Embryonic facial prominence (tissue), 1 donor: ENCODE measurements around the gene SPOCD1.

Experiments
- DNase-seq: peaks from one replicate; pipeline ENCODE4 v3.0.0-alpha.2; 2016; ENCODE audit errors: extremely low spot score

SPOCD1 gene

DNA sequence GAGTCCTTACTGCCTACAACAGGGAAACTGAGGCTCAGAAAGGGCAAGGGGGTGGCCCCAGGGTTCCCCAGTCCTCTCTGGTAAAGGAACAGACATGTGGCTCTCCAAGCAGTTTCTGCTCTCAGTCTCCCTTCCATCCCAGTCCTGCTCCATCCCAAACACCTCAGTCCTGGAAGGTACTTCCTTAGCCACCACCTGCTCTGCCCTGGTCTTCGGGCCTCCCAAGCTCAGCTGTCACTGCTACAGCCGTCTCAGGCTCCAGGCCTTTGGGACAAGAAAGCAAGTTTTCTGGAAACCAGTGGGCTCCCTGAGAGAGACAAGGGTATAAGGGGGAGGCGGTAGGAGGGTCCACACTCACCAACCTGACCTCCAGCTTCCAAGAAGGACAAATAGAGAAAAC, 28.6 kb downstream of the SPOCD1 start:
- no peak for DNase-seq

DNA sequence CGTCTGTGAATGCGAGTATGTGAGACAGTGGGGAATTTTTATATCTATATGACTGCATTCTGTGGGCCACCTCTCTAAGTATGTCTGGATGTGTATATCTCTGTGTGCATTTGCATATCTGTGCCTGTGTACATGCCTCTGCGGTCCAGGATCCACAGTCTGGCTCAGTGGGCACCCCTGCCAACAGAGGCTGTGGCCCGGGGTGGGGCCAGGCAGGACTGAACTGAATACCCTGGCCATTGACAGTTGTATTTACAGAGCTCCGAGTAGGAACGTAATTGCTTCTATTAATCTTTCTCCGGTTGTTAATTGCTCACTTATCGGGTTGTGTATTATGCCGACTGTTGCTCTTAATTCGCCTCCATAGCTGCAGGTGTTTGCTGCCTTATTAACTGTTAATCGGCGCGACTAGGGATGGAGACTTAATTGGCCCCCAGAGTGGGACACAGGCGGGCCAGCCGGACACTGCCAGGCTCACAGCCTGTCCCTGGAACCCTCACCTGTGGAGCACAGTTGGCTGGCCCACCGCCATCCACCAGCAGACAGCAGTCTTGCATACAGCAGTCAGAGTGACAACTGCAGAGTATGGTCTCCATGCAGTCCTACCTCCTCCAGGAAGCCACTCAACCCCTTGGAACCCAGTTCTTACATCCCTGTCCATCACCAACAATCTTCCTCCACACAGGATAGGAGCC, 29.3 kb downstream of the SPOCD1 start:
- no peak for DNase-seq

DNA sequence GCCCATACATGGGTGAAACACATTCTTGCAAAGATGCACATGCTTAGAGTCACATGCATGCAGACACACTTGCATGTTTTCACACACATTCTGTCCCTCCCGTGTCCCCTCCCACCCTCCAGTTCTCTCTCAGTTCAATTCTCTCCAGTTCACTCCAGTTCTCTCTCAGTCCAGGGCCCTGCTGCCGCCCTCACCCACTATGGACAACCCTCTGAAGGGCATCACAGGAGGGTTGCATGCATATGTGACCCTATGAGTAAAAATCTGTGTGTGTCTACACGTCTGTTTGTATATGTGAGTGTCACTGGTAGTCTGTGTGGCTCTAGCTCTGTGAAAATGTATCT, 29.9 kb downstream of the SPOCD1 start:
- DNase-seq = no peak

DNA sequence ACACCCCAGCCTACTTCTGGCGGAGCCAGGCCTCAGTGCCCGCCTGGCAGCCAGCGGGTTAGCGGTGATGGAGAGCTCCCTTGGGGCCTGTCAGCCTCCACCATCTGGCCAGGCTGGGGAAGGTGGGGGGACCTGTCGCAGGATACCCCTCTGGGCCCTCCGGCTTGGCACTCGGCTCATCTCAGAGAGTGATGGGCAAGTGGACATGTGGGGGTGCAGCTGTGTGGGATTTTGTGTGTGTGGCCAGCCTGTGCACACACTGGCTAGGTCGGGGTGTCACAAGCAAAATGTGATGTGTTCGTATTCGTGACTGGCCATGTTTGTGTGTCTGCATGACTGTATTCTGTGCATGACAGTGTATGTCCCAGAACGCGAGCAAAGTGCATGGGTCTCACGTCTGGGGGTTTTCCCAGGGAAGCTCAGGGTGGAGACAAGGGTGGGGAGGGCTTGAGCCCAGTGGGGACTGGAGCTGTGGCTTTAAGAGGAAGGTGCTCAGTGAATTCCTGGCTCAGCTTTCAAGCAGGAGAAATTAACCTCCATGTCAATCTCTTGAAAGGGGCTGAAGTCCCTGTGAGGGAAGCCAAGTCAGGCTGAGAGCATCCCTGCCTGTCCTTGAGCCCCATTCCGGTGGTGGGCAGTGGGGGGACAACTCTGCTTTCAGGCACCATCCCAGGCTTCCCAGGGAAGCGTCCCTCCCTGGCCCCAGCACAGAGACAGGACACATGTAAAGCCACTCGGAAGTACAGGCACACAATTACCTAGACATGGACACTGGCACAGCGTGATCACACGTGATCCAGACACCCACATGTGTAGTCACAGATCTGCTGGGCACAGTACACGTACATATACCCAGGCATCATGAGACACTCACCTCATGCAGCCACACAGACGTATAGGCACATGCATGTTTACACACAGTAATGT, 30.5 kb downstream of the SPOCD1 start:
- DNase-seq = no peak

DNA sequence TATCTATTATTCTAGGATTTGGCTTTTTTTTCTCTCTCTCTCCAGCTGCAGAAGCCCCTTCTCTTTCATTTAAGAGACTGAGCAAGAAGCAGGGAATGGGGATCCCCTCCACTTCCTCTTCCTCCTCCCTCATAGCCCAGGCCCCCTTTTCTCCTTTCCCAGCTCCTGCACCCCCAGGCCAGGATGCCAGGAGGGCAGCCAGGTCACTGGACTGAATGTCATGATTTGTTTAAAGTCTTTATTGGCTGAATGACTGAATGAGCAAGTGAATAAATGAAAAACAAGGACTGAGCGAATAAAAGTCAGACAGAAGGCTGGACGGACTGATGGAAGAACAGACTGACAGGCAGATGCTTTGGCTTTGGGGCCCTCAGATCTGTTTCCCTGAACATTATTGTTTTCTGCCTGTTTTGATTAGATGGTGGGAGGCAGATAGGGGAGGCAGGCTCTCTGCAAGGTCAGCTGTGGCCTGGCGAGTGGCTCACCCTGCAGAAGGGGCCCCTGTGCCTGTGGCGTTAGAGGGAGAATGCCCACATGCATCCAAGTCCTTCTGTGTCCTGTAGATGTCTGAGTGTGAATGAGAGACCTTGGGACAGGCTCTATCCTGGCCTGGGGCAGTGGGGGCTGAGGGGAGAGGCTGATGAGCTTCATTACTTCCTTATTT, 31.3 kb downstream of the SPOCD1 start:
- DNase-seq = no peak

DNA sequence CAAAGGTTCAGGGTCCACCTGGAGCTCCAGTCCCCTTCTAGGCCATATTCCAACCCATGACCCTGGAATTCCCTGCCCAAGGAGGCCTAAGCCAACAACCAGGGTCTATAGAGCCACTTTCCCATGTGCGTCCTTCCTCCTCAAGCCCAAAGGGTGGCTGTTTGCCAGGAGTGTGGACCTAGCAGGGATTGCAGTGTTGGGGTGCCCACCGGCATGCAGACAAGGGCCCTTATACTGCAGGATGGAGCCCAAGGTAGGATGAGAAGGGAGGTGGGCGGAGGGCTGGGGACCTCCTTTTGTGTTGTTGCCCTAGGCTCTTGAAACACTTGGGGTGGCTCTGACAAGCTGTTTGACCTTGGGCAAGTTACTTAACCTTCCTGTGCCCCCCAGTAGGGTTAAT, 32.0 kb downstream of the SPOCD1 start:
- DNase-seq = no peak

DNA sequence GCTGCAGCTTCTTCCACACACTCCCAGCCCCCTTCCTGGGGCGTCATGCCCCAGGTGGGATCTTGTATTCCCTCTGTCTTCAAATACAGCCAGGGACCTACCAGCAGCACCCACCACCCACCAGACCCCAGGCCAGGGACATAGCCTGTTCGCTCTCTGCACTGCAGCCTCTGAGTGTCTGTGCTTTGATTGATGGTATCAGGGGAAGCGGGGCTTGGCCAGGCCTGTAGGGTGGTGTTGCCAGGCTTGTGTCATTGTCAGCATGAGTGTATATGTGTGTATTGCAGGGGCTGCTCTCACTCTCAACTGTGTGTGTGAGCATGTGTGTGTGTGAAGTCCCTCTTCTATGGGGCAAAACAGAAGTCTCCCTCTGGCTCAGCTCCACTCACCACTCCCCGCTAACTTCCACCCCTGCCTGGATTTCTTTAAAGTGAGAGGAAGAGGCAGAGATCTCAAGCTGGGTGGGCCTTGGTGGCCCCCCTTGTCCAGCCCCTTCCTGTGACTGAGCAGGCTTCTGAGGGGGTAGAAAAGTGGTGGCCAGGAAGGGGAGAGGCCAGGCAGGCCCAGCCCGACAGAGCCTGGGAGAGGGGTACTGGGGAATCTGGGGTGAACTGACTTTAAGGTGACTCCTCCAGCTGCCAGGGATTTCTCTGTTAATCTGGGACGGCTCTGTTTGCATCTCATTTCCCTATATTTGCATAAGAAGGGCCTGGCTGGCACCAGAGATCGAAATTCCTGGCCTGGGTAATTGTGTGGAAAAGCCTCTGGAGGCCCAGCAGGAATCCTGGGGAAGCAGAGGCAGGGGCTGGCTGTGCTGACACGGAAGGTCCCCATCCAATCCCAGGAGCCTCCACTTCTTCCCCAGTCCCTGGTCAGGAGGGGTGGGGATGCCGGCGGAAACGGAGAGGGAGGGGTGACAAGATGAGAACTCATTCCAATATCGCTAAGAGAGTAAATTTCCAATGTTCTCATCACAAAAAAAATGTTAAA, 33.1 kb downstream of the SPOCD1 start:
- no peak for DNase-seq

DNA sequence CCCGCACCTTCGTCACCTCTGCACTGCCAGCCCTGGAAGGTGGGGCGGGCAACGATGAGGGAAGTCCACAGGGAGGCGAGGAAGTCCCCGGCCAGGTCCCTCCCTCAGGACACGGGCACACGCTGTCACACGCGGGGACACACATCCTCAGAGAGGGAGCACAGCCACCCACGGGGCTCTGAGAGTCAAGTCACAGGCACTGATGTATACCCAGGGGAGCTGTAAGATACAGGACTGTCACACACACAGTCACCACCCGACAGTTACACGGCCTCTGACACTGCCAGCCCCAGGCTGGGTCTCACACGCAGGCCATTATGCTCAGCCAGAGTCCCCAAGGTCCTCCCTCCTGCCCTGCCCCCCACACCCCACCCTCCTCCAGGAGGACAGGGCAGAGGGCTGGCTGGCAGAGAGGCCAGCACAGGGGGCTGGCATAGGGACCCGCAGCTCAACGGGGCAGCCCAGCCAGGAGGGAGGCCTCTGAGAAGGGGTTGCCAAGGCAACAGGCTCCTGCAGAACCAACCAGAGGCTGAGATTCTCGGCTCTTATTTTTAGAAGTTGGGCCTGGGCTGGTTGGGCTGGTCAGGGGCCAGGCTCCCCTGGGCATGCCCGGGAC, 34.0 kb downstream of the SPOCD1 start:
- no peak for DNase-seq

DNA sequence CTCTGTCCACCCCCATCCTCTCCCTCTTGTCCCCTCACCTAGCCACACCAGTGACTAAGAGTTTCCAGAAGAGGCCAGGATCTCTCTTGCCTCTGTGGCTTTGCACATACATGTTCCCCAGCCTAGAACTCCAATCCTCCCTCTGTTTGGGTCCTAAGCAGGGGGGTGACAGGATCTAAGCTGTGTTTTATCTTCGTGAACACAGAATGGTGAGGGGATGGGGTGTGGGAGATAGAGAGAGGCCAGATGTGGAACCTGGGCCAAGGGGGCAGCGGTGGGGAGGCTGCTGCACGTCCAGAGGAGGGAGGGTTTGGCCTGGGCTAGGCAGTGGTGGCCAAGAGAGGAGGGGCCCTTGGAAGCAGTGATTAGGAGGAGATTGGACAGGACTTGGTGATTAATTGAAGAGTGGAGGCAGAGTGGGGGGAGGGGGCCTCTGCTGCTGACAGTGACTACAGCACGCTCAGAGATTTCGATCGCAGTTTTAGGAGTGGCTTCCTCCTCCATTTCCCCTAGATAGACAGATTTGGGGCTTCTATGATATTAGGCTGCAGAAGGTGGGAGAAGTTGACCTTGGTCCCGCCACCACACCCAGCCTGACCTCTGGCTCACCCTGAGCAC, 34.6 kb downstream of the SPOCD1 start:
- no peak for DNase-seq

DNA sequence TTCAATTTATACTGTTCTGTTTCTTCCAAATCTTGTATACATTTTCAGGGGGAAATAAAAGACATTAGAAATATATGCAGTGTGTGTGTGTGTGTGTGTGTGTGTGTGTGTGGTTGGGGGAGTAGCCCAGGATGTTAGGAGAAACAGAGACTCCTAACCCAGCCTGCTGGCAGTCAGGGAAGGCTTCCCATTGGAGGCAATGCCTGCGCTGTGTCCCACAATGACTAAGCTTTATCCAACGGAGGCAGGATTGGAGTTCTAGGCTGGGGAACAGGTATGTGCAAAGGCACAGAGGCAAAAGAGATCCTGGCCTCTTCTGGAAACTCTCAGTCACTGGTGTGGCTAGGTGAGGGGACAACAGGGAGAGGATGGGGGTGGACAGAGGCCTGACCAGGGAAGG, 35.2 kb downstream of the SPOCD1 start:
- DNase-seq = no peak

DNA sequence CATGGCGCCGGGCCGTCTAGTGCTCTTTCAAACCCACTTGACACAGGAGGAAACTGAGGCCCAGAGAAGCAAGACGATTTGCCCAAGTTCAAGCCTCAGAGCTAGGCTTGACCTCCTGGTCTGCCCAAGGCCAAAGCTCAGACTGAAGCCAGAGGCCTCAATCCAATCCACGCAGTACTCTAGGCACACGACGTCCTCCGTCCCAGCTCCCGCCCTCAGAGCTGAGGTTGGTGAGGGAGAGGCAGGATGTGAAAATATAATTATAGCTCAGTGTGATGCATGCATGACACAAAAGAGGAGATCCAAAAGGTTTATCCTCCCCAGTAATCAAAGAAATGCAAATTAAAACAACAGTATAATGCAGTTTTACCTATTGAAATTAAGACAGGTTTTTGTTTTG, 36.1 kb downstream of the SPOCD1 start:
- DNase-seq = no peak

DNA sequence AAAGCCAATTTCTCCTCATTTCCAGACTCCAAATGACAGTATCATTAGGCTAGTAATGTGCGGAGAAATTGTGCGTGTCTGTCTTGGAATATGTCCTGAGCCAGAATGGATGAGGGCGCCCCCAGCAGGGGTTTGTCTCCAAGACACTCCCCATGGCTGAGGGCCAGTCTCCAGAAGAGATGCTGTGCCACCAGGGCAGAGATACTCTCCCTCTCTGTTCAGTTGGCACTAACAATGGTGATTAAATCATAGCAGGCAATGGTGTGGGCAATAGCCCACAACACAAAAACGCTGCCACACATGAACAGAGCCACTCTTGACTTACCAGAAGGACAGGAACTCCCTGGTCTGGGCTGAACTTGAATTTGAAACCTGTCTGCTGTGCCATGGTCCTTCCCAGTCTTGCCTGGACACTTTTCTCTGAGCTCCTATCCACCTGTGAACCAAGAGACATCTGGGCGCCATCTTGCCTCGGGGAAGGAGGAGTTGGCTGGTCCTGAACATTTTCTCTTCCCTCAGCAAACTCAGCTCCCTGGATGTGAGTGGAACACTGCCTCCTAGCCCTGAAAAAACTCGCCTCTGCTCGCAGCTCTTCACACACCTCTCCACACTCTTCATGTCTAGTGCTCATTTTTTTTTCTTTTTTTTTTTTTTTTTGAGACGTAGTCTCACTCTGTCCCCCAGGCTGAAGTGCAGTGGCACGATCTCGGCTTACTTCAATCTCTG, 36.9 kb downstream of the SPOCD1 start:
- DNase-seq = no peak

DNA sequence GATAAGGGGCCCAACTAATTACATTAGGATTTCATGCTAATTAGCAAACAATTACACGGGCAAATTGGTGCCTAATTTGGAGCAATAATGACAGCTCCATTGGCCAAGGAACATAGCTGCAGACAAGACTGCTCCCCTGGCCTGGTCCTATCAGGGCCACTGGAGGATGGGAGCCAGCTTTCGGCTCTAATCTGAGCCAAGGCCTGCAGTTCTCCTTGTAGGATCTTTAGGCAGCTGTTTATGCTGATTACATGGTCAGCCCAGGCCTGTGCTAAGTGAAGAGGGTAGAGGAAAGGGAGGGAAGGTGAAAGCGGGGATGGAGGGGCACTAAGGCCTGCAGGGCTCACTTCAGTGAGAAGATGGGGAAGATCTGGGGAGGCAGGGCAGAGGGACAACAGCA, 39.3 kb downstream of the SPOCD1 start:
- no peak for DNase-seq

DNA sequence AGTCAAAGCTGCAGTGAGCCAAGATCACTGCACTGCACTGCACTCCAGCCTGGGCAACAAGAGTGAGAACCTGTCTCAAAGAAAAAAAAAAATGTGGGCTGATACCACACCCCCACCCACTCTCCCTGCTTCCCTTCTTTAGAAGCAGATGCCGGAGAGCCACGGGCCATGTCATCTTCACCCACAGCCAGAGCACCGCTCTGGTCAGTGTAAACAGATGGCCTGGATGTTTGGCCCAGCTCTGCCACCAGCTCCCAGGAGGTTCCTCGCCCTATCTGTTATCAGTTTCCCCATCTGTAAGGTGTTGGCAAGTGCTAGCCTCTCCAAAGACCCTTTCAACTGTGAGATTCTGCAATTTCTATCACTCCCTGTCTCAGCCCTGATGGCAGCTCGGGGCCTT, 39.8 kb downstream of the SPOCD1 start:
- DNase-seq = no peak

DNA sequence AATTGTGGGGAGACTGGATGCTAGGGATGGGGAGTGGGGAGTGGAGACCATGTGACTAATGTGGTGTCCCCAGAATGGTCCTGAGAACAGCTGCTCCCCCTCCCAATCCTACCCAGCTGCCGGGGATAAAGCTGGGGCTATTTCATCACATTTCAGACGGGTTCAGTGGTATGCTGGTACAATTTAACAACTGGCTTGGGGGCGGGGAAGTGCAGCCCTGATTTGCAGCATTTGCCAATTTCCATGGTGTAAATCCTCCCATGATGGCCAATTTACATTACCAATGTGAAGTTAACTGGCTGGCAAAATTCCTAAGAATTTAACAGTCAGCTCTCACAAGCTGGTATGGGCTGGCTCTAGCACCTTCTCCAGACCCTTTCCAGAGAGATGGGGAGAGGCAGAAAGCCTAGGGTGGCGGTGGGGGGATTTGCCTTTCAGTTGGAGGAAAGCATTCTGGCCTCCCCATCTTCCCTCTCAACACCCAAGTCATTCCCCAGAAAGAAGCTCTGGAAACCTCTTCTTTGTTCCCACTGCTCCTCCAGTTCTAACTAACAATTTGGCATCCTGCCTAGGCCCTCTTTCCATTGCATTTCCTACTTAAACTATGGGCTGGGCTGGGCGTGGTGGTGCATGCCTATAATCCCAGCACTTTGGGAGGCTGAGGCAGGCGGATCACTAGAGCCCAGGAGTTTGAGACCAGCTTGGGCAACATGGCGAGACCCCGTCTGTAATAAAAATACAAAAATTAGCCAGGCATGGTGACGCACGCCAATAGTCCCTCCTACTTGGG, 40.4 kb downstream of the SPOCD1 start:
- no peak for DNase-seq

DNA sequence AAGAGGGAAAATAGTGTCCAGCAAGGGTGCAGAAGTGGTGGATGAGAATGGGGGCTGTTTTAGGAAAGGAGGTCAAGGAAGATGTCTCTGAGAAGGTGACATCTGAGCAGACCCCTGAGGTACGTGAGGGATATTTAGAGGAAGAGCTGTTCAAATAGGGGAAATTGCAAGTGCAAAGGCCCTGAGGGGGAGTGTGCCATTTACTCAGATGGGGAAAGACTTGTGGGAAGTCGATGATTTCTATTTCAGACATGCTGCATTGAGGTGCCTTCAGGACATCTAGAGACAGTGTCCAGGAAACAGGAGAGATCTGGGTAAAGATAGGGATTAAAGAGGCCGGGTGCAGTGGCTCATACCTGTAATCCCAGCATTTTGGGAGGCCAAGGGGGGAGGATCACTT, 41.3 kb downstream of the SPOCD1 start:
- DNase-seq = no peak

DNA sequence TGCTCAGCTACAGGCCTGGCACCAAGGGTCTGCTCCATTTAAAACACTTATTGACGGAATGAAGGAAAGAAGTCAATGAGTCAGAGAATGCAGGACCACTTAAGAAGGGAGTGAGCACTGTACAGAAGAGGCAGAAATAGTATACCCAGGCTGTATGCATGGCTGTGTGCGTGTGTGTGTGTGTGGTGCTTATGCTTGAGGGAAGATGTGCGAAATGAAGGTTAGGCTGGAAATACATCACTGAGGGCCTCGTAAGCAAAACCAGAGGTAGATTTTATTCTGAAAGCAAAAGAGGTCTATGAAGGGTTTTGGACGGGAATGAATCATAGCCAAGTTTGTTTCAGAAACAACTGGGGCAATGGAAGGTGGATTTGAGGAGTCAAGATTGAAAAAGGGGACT, 42.0 kb downstream of the SPOCD1 start:
- DNase-seq = no peak

DNA sequence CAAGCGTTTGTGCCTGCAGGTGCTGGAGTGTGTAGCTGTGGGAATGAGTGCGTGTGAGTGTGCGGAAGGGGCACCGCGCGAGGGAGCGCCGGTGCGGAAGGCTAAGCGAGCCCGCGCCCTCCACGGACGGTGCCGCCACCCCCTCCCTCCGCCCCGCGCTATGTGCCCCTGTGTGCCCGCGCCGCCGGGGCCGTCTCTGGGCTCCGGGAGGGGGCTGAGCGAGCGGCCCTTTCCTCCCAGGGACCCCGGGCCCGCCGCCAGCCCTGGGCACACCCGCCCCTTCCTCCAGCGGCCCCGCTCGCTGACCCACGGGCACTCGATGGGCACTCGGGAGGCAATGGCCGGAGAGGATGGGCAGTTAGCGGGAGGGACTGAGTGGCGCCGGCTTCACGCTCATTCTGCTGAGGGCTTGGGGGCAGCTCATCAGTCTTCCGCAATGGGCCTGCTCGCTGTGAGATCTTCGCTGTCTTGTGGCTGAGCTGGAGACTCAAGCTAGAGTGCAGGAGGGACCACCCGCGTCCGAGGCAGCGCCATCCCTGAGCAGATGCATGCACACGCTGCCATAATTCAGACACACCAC, 43.1 kb downstream of the SPOCD1 start:
- DNase-seq = no peak
